GM12878 (cell line): ENCODE measurements around the gene MATN4. TPM values are rescaled to one million over a fixed set of nuclear protein-coding genes. Genes with fewer than 3 reads are reported as not detected.

Experiments
- ATAC-seq: fragments of 200-7000 bp; cut with Tn5 transposase; 3 replicates; pipeline ENCODE4 v1.9.1; 2020; ENCODE audit warnings: mild to moderate bottlenecking, moderate library complexity
- BruUV-seq: library from RNA; stranded (reverse); fragments of 400-500 nt; replicated peaks from 2 replicates; lab custom pipeline; 2021; lab: Mats Ljungman, UMichigan
- CTCF ChIA-PET: fragments of 300-600 bp; sonication (Branson Sonifier 250); formaldehyde crosslinking; extraction: SDS; loops from one replicate; lab custom pipeline; 2021; ENCODE audit warnings: inconsistent platforms; lab: Yijun Ruan, JAX
- POLR2A ChIA-PET: fragments of 350-600 bp; formaldehyde crosslinking; extraction: SDS; loops from one replicate; lab custom pipeline; 2021; ENCODE audit warnings: inconsistent platforms; lab: Charles Lee
- RAD21 ChIA-PET: fragments of 300-600 bp; sonication (Branson Sonifier 250); formaldehyde crosslinking; loops from one replicate; lab custom pipeline; 2023; ENCODE audit warnings: antibody characterized with exemption; ENCODE audit not compliant: unreplicated experiment; lab: Charles Lee
- SMC1A ChIA-PET: fragments of 300-600 bp; sonication (Branson Sonifier 250); formaldehyde crosslinking; loops from one replicate; lab custom pipeline; 2023; ENCODE audit not compliant: unreplicated experiment, uncharacterized antibody; lab: Charles Lee
- DNase-seq: peaks from one replicate; pipeline ENCODE4 v3.0.0-alpha.2; 2011; ENCODE audit warnings: low read depth, low spot score
- FAIRE-seq: peaks from 3 replicates; lab custom pipeline; 2011; peaks lifted over from hg19 to GRCh38; lab: Jason Lieb, UNC
- H2AFZ ChIP-seq: 2 replicates; pipeline ENCODE4 v1.6.0; 2011; ENCODE audit warnings: low read depth, low read length, control low read depth; ENCODE audit not compliant: control insufficient read depth
- H3K27ac ChIP-seq: 2 replicates; pipeline ENCODE4 v1.5.1; 2011; ENCODE audit warnings: control low read depth; ENCODE audit not compliant: control insufficient read depth, insufficient read depth
- H3K27me3 ChIP-seq, 2 experiments: replicated peaks in 1 of 2; 2 replicates each; pipeline versions ENCODE4 v1.6.0 to v1.6.1; 2011; ENCODE audit warnings: low read length in 1 of 2; ENCODE audit not compliant: control insufficient read depth in 2 of 2, insufficient read depth in 2 of 2
- H3K36me3 ChIP-seq, 2 experiments: 2 replicates each; pipeline ENCODE4 v1.5.1; 2011; ENCODE audit warnings: low read length in 1 of 2; ENCODE audit not compliant: control insufficient read depth in 2 of 2, insufficient read depth in 2 of 2
- H3K4me1 ChIP-seq: 2 replicates; pipeline ENCODE4 v1.6.1; 2011; ENCODE audit warnings: mild to moderate bottlenecking, low read length, moderate library complexity, mixed read lengths; ENCODE audit not compliant: control insufficient read depth, insufficient read depth
- H3K4me2 ChIP-seq: 2 replicates; pipeline ENCODE4 v1.6.0; 2011; ENCODE audit warnings: control low read depth; ENCODE audit not compliant: control insufficient read depth, insufficient read depth
- H3K4me3 ChIP-seq: fragments of 200-600 bp; sonication (generic); 2 replicates; pipeline ENCODE4 v1.5.1; 2016
- H3K79me2 ChIP-seq: 2 replicates; pipeline ENCODE4 v1.6.0; 2011; ENCODE audit warnings: low read length; ENCODE audit not compliant: control insufficient read depth, insufficient read depth
- H3K9ac ChIP-seq: 2 replicates; pipeline ENCODE4 v1.8.0; 2011; ENCODE audit warnings: low read length, control low read depth, mixed read lengths; ENCODE audit not compliant: control insufficient read depth, insufficient read depth
- H3K9me3 ChIP-seq: replicated peaks from 3 replicates; pipeline ENCODE4 v1.5.1; 2011; ENCODE audit warnings: mild to moderate bottlenecking, low read length; ENCODE audit not compliant: control insufficient read depth, insufficient read depth
- H4K20me1 ChIP-seq: 2 replicates; pipeline ENCODE4 v1.6.0; 2011; ENCODE audit not compliant: control insufficient read depth, insufficient read depth
- ATF7 ChIP-seq: fragments of 450-650 bp; IDR thresholded peaks from 2 replicates; pipeline ENCODE4 v1.6.1; 2016; ENCODE audit warnings: low read depth, mild to moderate bottlenecking
- CHD2 ChIP-seq: IDR thresholded peaks from 2 replicates; pipeline ENCODE4 v1.6.1; 2011; ENCODE audit warnings: low read depth, low read length, improper control_type of control experiment, borderline replicate concordance
- IRF4 ChIP-seq: IDR thresholded peaks from 2 replicates; pipeline ENCODE4 v1.6.1; 2011; ENCODE audit warnings: low read depth, low read length
- LARP7 ChIP-seq: fragments of 450-650 bp; IDR thresholded peaks from 2 replicates; pipeline ENCODE4 v1.6.1; 2017; ENCODE audit warnings: mild to moderate bottlenecking
- SMAD1 ChIP-seq: fragments of 450-650 bp; IDR thresholded peaks from 2 replicates; pipeline ENCODE4 v1.6.1; 2018; ENCODE audit warnings: mild to moderate bottlenecking, low read depth; ENCODE audit not compliant: partially characterized antibody
- SUPT20H ChIP-seq: IDR thresholded peaks from 2 replicates; pipeline ENCODE4 v1.6.1; 2011; ENCODE audit warnings: low read depth, mild to moderate bottlenecking, low read length, moderate library complexity, borderline replicate concordance; ENCODE audit not compliant: control insufficient read depth
- TARDBP ChIP-seq: IDR thresholded peaks from 2 replicates; pipeline ENCODE4 v1.6.1; 2016; ENCODE audit warnings: borderline replicate concordance
- ZBED1 ChIP-seq: IDR thresholded peaks from 2 replicates; pipeline ENCODE4 v1.6.1; 2016; ENCODE audit warnings: borderline replicate concordance
- ZNF274 ChIP-seq: IDR thresholded peaks from one replicate; pipeline ENCODE4 v1.8.0; 2011; ENCODE audit not compliant: insufficient read length, insufficient read depth
- ZNF384 ChIP-seq: IDR thresholded peaks from 2 replicates; pipeline ENCODE4 v1.6.1; 2012; ENCODE audit warnings: low read depth, mild to moderate bottlenecking, low read length, improper control_type of control experiment, borderline replicate concordance
- WGBS: methylation state at CpG from one replicate; pipeline ENCODE4 v1.1.6; 2016; ENCODE audit warnings: low lambda C conversion rate; ENCODE audit not compliant: insufficient replicate concordance, insufficient coverage; ENCODE audit errors: missing lambda C conversion rate; 5-methylcytosine and 5-hydroxymethylcytosine counted together
- in situ Hi-C: fragments of 300-500 bp; cut with MboI; formaldehyde crosslinking; loops from 9 replicates; pipeline ENCODE4 v1.14.3; 2018; ENCODE audit warnings: mixed read lengths
- intact Hi-C: fragments of 100-400 bp; cut with micrococcal nuclease; formaldehyde crosslinking; loops from one replicate; pipeline ENCODE4 v1.14.2; 2022; ENCODE audit not compliant: unreplicated experiment
- polyA plus RNA-seq, 11 experiments: library from polyadenylated mRNA; depleted of rRNA in 4 of 11; unstranded in 6 of 11; stranded (reverse) in 5 of 11; fragments of >200 nt; fragmentation: Nextera tagmentation in 4 of 11; fragmentation: Illumina TruSeq in 1 of 11; extraction: Ambion mirVana in 4 of 11; extraction: Trizol in 1 of 11; gene quantifications; 1 replicate in 1 of 11; 2 replicates in 10 of 11; pipeline versions ENCODE4 v1.2.1 to v1.2.3, GENCODE V29; 2011 to 2016; ENCODE audit warnings: inconsistent platforms in 2 of 11, missing spikeins in 2 of 11, low read depth in 1 of 11
- total RNA-seq, 4 experiments: library from RNA; depleted of rRNA in 3 of 4; stranded (reverse); fragments of >200 nt in 3 of 4; fragmentation: Illumina TruSeq in 1 of 4; extraction: Trizol in 1 of 4; gene quantifications; 2 replicates each; pipeline versions ENCODE4 v1.2.1 to v1.2.3, GENCODE V29; 2013 to 2021
- TF ChIP-seq, protein P1 (sequence below): fragments of 150-350 bp; IDR thresholded peaks from 2 replicates; pipeline ENCODE4 v1.6.1; 2014; ENCODE audit warnings: mild to moderate bottlenecking, low read depth, low read length
- TF ChIP-seq, protein P2 (sequence below): fragments of 450-650 bp; IDR thresholded peaks from 2 replicates; pipeline ENCODE4 v1.6.1; 2018; ENCODE audit warnings: borderline replicate concordance, mild to moderate bottlenecking; ENCODE audit not compliant: partially characterized antibody

The MATN4 gene
- total and polyA plus RNA-seq, 10 of the 15 experiments (the other 5 are each of a cell fraction or from before 2014, with no cell fraction given), result 0.10 to 0.15 TPM; not detected in 8

DNA sequence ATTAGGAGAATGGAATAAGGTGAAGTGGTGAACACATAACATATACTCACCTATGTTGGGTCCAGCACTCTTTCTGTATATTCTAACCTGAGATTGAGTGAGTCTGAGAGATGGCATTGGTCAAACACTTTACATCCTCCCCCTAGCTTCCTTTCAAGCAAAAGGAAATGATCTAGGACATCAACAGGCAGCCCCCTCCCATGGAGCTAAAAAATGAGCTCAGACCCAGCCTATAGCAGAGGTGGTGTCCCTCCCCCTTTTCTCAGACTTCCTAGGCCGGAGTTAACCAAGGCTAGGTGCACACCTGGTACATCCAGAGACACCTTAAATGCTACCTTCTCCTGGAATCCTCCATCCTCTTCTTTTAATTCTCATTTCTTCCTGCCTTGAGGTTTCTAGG is 45.6 kb upstream of the MATN4 start:
- ChIA-PET POLR2A (no interaction called here), RAD21 (interaction anchor here (1.2 kb wide), 1 partner anchor 84 kb away, joined by 3 read pairs; no protein-coding TSS in a partner anchor), CTCF (interaction anchor here (2.8 to 6.3 kb wide), 2 partner anchors 33 to 83 kb away, joined by 6 to 35 read pairs; no protein-coding TSS in a partner anchor), SMC1A (interaction anchor here (2.9 kb wide), 1 partner anchor 15 kb away, joined by 8 read pairs; no protein-coding TSS in a partner anchor)
- H3K9me3 ChIP-seq, result no peaks in the 10 kb centered on the region
- intact Hi-C loops (no loop called here), in situ Hi-C loops (no loop called here)
- DNase-seq (no peak), ATAC-seq (no peak), FAIRE-seq (no peak)
- 33% methylated on average over 1 of the region's 1 CpG for WGBS
- H3K36me3 ChIP-seq, result no peaks in the 10 kb centered on the region
- H3K4me1 ChIP-seq, result no peaks in the 10 kb centered on the region; the same call in 1 of the 2 replicates
- TF ChIP-seq ZNF274, result no peak
- TF ChIP-seq, protein P1, sequence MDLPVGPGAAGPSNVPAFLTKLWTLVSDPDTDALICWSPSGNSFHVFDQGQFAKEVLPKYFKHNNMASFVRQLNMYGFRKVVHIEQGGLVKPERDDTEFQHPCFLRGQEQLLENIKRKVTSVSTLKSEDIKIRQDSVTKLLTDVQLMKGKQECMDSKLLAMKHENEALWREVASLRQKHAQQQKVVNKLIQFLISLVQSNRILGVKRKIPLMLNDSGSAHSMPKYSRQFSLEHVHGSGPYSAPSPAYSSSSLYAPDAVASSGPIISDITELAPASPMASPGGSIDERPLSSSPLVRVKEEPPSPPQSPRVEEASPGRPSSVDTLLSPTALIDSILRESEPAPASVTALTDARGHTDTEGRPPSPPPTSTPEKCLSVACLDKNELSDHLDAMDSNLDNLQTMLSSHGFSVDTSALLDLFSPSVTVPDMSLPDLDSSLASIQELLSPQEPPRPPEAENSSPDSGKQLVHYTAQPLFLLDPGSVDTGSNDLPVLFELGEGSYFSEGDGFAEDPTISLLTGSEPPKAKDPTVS, result no peak
- H3K4me3 ChIP-seq, result no peak overlapping the region
- no peaks in the 10 kb centered on the region for H3K79me2 ChIP-seq
- no peak overlapping the region for H3K4me2 ChIP-seq
- no peaks in the 10 kb centered on the region for H4K20me1 ChIP-seq
- no peak overlapping the region for H3K27ac ChIP-seq
- H3K9ac ChIP-seq, result no peak overlapping the region
- BruUV-seq, result no TSS peak
- no peak overlapping the region for H2AFZ ChIP-seq
- H3K27me3 ChIP-seq, result no peaks in the 10 kb centered on the region

DNA sequence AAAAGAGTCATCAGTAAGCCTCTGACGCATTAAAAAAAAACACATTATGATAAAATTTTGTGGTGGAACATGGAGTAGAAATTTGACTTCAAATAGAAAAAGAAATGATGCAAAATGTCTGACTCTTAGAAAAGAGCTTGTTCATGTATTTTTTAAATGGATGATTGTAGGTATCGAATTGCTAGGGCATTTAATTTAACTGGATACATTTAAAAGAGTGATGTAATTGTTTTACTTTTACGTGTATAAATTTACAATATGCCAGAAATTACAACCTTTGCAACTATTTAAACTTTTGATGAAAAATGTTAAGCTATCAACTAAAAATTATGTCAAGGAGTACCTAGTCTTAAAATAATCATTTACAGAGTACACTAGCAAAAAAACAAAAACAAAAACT is 44.6 kb upstream of the MATN4 start:
- intact Hi-C loops, result no loop called here
- Histone ChIP-seq H3K79me2 (no peaks in the 10 kb centered on the region), H3K36me3 (no peaks in the 10 kb centered on the region), H3K4me3 (no peak overlapping the region), H3K27ac (no peak overlapping the region), H4K20me1 (no peaks in the 10 kb centered on the region), H3K27me3 (no peaks in the 10 kb centered on the region), H3K4me1 (no peaks in the 10 kb centered on the region), H3K4me2 (no peak overlapping the region), H3K9me3 (no peaks in the 10 kb centered on the region), H2AFZ (no peak overlapping the region), H3K9ac (no peak overlapping the region)
- no peak for FAIRE-seq
- ChIA-PET POLR2A (no interaction called here), SMC1A (interaction anchor here (0.8 to 2.9 kb wide), 6 partner anchors 8 to 26 kb away, joined by 3 to 9 read pairs (median 4); partner anchors contain the start of gene SYS1), CTCF (interaction anchor here (0.6 to 6.3 kb wide), 11 partner anchors 8 to 401 kb away, joined by 3 to 35 read pairs (median 3); partner anchors contain the start of gene SYS1), RAD21 (interaction anchor here (0.7 to 1.0 kb wide), 2 partner anchors 9 to 85 kb away, joined by 3 read pairs; no protein-coding TSS in a partner anchor)
- in situ Hi-C loops, result no loop called here
- no peak for DNase-seq
- ATAC-seq, result no peak
- no TSS peak for BruUV-seq
- WGBS, result 30% methylated on average over 3 of the region's 3 CpGs
- TF ChIP-seq IRF4 (no peak), SUPT20H (no peak), CHD2 (no peak), TARDBP (no peak), ATF7 (no peak), ZNF274 (no peak), SMAD1 (no peak), LARP7 (no peak), ZBED1 (no peak), ZNF384 (no peak)
- TF ChIP-seq, protein P2, sequence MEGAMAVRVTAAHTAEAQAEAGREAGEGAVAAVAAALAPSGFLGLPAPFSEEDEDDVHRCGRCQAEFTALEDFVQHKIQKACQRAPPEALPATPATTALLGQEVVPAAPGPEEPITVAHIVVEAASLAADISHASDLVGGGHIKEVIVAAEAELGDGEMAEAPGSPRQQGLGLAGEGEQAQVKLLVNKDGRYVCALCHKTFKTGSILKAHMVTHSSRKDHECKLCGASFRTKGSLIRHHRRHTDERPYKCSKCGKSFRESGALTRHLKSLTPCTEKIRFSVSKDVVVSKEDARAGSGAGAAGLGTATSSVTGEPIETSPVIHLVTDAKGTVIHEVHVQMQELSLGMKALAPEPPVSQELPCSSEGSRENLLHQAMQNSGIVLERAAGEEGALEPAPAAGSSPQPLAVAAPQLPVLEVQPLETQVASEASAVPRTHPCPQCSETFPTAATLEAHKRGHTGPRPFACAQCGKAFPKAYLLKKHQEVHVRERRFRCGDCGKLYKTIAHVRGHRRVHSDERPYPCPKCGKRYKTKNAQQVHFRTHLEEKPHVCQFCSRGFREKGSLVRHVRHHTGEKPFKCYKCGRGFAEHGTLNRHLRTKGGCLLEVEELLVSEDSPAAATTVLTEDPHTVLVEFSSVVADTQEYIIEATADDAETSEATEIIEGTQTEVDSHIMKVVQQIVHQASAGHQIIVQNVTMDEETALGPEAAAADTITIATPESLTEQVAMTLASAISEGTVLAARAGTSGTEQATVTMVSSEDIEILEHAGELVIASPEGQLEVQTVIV, result no peak
